SKM-1 treated with dmso at 0.1 percent for 144 hours (cell line): ENCODE data around the gene NLGN1.

ENCODE experiments used
- DNase-seq: peaks from one replicate; lab custom pipeline; 2025; ENCODE audit not compliant: unreplicated experiment; lab: John Stamatoyannopoulos, UW

The NLGN1 gene

DNA sequence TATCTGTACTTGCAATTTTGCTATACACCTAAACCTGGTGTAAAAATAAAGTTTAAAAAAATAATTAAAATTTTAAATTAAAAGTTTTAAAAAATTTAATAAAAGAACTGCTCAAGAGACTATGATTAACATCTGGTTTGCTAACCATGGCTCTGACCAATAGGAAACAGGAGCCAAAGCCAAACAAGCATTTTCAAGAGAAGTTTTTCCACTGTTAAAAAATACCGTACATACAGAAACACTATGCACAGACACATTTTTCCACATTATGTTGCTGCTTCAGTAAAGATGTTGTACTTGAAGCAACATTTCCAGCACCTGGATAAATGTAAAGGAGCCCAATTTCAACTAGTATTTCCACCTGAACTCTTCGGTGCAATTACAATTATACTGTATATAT, 917.7 kb downstream of the NLGN1 start:
- no peak for DNase-seq

DNA sequence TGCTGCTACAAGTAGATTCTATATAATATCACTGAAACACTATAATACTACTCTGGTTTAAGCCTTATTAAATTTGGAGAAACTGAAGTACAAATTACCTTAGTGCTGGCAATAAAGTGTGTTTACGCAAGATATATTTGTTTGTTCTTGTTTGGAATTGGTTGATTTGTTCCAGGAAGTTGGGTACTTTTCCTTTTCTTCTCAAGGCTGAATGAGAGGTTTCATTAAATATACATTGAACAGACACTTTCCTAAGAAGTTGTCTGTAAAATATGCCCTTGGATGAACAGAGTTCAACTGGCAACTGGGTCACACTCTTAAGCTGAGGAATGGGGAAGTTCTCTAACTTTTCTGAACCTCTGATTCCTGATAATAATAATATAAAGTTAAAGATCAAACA, 919.5 kb downstream of the NLGN1 start:
- no peak for DNase-seq

DNA sequence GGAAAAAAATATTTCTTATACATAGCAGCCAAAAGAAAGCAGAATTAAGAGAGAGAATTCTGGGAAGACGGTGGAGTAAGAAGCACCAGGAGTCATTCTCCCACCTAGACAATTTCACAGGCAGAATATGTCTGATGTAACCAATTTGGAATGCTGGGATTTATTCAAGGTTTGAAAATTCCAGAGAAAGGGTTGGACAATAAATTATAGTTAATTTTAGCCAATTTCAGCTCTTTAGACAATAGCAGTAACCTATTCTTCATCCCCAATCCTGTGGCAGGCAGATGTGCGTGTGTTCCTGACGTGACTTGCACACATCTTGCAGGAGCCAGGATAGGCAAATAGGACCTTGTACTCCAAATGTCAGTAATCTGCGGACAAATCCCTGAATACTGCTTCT, 920.6 kb downstream of the NLGN1 start:
- DNase-seq = no peak

DNA sequence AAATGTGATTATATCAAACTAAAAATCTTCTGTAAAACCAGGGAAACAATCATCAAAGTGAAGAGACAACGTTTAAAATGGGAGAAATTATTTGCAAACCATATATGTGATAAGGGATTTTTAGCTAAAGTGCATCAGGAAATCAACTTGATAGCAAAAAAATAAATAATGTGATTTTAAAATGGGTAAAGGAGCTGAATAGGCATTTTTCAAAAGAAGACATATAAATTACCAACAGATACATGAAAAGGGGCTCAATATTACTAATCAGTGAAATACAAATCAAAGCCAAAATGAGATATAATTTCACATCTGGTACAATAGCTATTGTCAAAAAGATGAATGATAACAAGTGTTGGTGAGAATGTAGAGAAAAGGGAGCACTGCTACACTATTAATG, 924.0 kb downstream of the NLGN1 start:
- DNase-seq = no peak

DNA sequence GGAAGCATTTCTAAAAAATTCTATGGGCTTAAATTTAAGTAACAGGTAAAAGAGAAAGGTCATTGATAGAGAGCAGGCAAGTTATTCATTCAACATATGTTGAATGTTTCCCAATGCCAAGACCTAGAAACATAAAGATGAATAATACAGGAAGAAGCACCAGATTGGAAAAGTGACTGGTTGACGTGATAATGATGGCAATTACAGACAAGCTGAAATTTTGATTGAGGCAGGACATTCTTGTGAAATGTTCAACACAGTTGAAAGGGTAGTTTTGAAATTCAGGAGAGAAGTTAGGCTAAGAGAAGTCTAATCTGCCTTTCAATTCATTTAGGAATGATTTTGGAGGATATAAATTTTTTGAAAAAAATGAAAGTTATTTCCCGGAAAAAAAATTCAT, 925.2 kb downstream of the NLGN1 start:
- DNase-seq = no peak

DNA sequence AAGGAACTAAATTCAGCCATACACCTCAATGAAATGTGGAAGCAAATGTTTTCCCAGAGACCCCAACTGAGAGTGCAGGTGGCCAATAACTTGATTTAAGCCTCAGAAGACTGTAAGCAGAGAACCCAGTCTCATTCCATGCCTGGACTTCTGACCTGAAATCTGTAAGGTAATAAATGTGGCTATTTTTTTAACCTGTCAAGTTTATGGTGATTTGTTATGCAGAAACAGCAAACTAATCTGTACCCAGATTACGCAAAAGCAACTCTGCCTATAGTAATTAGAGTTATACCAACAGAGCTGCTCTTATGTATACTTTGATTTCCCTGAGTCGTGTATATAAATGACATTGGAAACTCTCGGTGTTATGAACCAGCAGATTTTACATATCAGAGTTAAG, 927.6 kb downstream of the NLGN1 start:
- no peak for DNase-seq

DNA sequence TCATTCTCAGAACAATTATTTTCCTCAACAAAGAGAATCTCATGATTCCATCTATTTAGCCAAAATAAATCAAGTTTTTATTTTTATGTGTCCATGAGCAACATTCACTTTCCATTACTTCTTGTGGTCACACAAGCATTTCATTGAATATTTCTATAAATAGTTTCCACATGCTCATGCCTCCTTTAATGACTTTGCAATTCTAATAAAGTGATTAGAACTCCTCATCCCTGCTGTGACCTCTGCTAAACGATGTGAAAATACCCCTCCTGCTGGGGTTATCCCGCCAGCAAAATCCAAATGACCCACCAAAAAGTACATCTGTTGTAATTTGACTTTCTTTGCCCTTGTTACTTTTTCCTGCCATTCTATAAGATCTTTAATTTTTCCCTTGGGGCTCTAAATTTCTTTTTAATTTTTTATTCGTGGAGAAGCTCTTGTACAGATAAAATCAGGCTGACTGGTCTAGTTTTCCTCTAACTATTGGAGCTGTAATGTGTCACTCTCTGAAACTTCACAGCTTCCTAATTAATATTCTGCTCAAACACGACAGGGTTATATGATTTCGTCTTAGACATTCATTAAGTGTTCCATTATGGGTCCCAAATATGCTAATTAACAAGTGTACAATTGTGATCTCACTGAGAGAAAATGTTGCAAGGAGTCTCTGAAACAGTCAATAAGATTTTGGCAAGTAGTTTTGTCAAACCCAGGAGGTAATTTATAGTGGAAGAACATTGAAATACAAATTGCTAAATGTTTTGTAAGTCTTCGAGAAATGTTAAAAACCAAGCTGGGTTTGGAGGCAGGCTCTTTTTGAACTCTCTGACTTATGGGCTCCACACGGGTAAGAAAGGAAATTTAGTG, 928.5 kb downstream of the NLGN1 start:
- DNase-seq = no peak

DNA sequence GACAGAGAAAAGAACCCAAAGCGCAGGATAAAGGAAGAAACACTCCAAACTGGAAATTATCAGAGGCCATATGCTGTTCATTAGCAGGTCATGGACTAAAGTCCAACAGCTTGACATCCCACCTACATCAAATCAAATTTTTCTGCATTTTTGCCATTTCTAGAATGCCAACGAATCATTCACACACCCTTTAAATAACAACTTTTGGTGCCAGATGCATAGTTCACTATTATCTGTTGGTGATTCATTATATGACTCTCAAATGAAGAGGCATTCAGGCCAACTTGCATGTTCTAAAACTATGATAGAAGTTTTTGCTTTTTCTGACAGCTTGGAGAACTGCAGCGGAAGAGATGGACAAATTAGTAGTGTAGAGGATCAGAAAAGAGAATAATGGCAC, 931.8 kb downstream of the NLGN1 start:
- DNase-seq = no peak

DNA sequence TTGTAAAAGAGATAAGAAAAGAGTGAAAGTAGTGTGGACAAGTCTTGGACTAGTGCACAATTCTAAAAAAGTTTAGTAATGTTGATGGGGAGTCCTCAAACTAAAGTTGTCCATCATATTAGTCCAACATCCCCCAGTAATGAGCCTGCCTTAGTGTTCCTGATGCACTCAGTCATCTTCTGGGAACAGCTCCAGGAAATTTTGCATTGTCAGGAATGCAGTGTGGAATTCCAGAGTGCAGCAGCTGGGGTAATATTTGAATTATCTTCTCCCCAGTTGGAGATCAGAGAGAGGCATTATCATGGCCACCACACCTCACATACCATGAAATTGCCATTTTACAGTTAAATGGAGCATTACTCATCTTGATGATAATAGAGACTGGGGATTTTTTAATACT, 932.8 kb downstream of the NLGN1 start:
- no peak for DNase-seq

DNA sequence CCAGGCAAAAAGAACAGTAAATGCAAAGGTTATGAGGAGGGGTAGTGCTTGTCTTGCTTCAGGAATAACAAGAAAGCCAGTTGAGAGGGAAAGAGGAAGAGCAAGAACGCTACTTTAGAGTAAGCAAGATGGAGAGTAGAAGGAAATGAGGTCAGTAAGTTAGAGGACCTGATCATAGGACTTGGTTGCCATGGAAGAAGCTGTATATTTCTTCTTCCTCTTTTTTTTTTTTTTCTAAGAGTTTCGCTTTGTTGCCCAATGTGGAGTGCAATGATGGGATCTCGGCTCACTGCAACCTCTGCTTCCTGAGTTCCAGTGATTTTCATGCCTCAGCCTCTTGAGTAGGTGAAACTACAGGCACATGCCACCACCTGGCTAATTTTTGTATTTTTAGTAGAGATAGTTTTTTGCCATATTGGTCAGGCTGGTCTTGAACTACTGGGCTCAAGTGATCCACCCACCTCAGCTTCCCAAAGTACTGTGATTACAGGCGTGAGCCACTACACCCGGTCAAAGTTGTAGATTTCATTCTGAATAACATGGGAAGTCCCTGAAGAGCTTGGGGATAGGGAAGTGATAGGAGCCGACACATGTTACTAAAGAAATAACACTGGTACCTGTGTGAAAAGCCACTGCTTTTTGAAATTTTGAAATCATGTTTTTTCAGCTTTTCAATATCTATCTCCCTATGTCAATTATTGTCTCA, 933.7 kb downstream of the NLGN1 start:
- DNase-seq = peak; percentile 96

DNA sequence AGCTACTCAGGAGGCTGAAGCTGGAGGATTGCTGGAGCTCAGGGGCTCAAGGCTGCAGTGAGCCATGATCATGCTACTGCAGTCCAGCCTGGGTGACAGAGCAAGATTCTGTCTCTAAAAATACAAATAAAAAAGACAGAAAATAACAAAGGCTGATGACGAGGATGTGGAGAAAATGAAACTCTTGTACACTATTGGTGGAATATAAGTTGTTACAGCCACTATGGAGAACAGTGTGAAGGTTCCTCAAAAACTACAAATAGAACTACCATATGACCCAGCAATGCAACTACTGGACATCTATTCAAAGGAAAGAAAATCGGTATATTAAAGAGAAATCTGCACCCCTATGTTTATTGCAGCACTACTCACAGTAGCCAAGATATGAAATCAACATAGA, 934.8 kb downstream of the NLGN1 start:
- no peak for DNase-seq

DNA sequence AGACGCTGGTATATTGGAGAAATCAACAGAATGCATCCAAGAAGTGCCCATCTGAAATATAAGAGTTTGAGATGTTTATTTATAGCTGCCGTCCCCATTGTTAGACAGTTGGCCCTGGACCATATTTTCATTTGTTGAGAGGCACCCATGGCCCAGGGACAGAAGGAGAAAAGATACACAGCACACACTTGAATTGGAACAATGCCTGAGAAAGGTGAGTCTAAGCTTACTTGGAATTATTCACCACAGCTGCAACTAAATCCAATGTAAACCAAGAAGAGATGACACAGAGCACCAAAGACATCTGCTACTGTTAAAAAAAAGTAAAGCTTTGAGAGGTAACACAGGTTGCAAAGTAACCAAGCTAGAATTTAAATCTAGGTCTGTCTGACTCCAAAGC, 936.1 kb downstream of the NLGN1 start:
- DNase-seq = no peak

DNA sequence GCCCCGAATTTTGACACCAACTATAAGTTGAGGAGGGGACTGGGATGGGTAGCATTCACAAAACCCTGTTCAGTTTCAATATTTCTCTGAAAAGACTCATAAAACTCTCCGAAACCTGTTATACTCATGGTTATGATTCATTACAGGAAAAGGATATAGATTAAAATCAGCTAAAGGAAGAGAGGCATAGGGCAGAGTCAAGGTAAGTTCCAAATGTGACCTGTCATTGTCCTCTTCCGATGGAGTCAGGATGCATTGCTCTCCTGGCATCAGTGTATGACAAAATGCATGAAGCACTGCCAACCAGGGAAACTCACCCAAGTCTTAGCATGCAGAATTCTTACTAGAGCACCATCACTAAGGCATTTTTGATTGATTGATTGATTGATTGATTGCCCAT, 936.6 kb downstream of the NLGN1 start:
- DNase-seq = no peak

DNA sequence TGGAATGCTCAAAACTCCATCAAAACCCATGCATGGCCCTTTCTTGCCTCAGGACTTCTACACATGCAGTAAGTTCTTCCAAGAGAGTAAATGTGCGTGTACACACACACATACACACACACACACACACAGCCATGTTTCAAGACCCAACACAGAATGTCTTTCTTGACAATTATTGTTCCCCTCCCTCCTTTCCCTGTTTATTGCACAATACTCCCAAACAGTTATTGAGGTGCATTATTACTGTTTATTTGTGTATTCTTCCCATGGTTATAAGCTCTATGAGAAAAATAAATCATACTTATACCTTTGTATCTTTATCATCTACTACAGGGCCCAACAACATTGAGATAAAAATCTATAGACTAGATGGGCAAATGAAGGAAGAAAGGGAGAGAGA, 937.8 kb downstream of the NLGN1 start:
- no peak for DNase-seq

DNA sequence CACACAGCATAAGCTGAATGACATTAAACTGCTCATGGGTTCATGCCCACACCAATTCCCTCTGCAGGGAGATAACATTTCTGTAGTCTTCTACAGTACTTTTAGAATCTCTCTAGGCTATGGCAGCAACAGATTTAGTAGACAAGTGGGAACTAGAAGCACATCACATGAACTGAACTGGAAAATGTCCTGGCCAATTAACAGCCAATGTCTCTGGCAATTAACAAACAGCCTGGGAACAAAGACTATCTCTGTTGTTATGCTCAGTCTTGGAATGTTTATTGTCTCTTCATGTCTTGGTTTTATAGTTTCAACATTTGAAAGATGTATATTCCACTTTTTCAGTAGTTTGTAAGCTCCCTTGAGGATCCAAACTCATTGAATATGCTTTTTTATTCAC, 938.4 kb downstream of the NLGN1 start:
- DNase-seq = no peak
